Hepatocyte (in vitro differentiated cells): ENCODE results near the gene PTPRD. TPM values are rescaled to one million over a fixed set of nuclear protein-coding genes. Genes with fewer than 3 reads are reported as not detected.

Experiments
- DNase-seq: peaks from one replicate; pipeline ENCODE4 v3.0.0-alpha.2; 2016; ENCODE audit warnings: low spot score
- H2AFZ ChIP-seq: fragments of 200-600 bp; sonication (generic); 2 replicates; pipeline ENCODE4 v1.6.0; 2016; ENCODE audit warnings: antibody characterized with exemption, mild to moderate bottlenecking
- H3K27ac ChIP-seq: fragments of 200-600 bp; sonication (generic); 2 replicates; pipeline ENCODE4 v1.5.1; 2016; ENCODE audit warnings: mild to moderate bottlenecking
- H3K27me3 ChIP-seq: fragments of 200-600 bp; sonication (generic); 2 replicates; pipeline ENCODE4 v1.6.1; 2016
- H3K36me3 ChIP-seq: fragments of 200-600 bp; sonication (generic); replicated peaks from 2 replicates; pipeline ENCODE4 v1.5.1; 2016; ENCODE audit warnings: low read depth; ENCODE audit not compliant: insufficient read depth
- H3K4me1 ChIP-seq: fragments of 200-600 bp; sonication (generic); 2 replicates; pipeline ENCODE4 v1.5.1; 2016; ENCODE audit warnings: mild to moderate bottlenecking, moderate library complexity; ENCODE audit not compliant: insufficient read depth
- H3K4me2 ChIP-seq: fragments of 200-600 bp; sonication (generic); 2 replicates; pipeline ENCODE4 v1.6.0; 2016
- H3K4me3 ChIP-seq: fragments of 200-600 bp; sonication (generic); 2 replicates; pipeline ENCODE4 v1.5.1; 2016; ENCODE audit warnings: mild to moderate bottlenecking
- H3K79me2 ChIP-seq: fragments of 200-600 bp; sonication (generic); 2 replicates; pipeline ENCODE4 v1.6.0; 2017; ENCODE audit warnings: mild to moderate bottlenecking
- H3K9me2 ChIP-seq: fragments of 200-600 bp; sonication (generic); replicated peaks from 2 replicates; pipeline ENCODE4 v1.6.0; 2017; ENCODE audit warnings: mild to moderate bottlenecking; ENCODE audit not compliant: insufficient read depth
- H3K9me3 ChIP-seq: fragments of 200-600 bp; sonication (generic); 2 replicates; pipeline ENCODE4 v1.5.1; 2016; ENCODE audit warnings: low read depth, mild to moderate bottlenecking
- H4K20me1 ChIP-seq: fragments of 200-600 bp; sonication (generic); 2 replicates; pipeline ENCODE4 v1.6.0; 2016; ENCODE audit warnings: mild to moderate bottlenecking; ENCODE audit not compliant: insufficient read depth, poor library complexity, severe bottlenecking
- CTCF ChIP-seq: fragments of 200-600 bp; sonication (generic); IDR thresholded peaks from 2 replicates; pipeline ENCODE4 v1.5.1; 2016; ENCODE audit warnings: antibody characterized with exemption, mild to moderate bottlenecking; ENCODE audit not compliant: poor library complexity
- EZH2 ChIP-seq: fragments of 200-600 bp; sonication (generic); IDR thresholded peaks from 2 replicates; pipeline ENCODE4 v1.6.1; 2016; ENCODE audit warnings: antibody characterized with exemption, mild to moderate bottlenecking, borderline replicate concordance
- EZH2phosphoT487 ChIP-seq: fragments of 200-600 bp; sonication (generic); IDR thresholded peaks from one replicate; pipeline ENCODE4 v1.6.1; 2018; ENCODE audit warnings: antibody characterized with exemption, mild to moderate bottlenecking, low read depth, moderate library complexity; ENCODE audit not compliant: unreplicated experiment, severe bottlenecking
- WGBS: methylation state at CpG from one replicate; pipeline ENCODE4 v1.1.6; 2016; ENCODE audit warnings: low lambda C conversion rate; ENCODE audit errors: missing lambda C conversion rate; 5-methylcytosine and 5-hydroxymethylcytosine counted together
- polyA plus RNA-seq: library from polyadenylated mRNA; unstranded; fragments of >200 nt; fragmentation: Nextera tagmentation; extraction: Ambion mirVana; gene quantifications from 2 replicates; pipeline ENCODE4 v1.2.1, GENCODE V29; 2016
- total RNA-seq: library from RNA; depleted of rRNA; stranded (reverse); fragments of >200 nt; gene quantifications from 2 replicates; pipeline ENCODE4 v1.2.3, GENCODE V29; 2014

The PTPRD gene
- total and polyA plus RNA-seq, 2 experiments from 2014 or later = 6.5 to 77.6 TPM

- Histone ChIP-seq H3K9me2 (no peaks in the 10 kb centered on the region), H3K27me3 (no peaks in the 10 kb centered on the region), H3K27ac (no peak overlapping the region), H2AFZ (no peak overlapping the region), H3K9me3 (peaks cover 6% of the 10 kb centered on the region), H3K4me1 (no peaks in the 10 kb centered on the region), H3K4me3 (no peak overlapping the region), H3K79me2 (no peaks in the 10 kb centered on the region), H3K4me2 (no peak overlapping the region), H4K20me1 (no peaks in the 10 kb centered on the region), H3K36me3 (no peaks in the 10 kb centered on the region)
- no peak for TF ChIP-seq CTCF
- peak; percentile 98 for TF ChIP-seq EZH2phosphoT487
- 54% methylated on average over 3 of the region's 3 CpGs for WGBS
- DNase-seq = no peak
These were observed 1114.7 kb downstream of the PTPRD start for GRCh38 chr9:9498128-9498527.

GRCh38 chr9:9494336-9494735, 1118.5 kb downstream of the PTPRD start:
- no peak overlapping the region for H3K4me3 ChIP-seq
- no peaks in the 10 kb centered on the region for H3K27me3 ChIP-seq
- no peaks in the 10 kb centered on the region for H3K9me2 ChIP-seq
- peaks cover 6% of the 10 kb centered on the region for H3K9me3 ChIP-seq
- no peaks in the 10 kb centered on the region for H3K36me3 ChIP-seq
- H3K27ac ChIP-seq = no peak overlapping the region
- no peak overlapping the region for H3K4me2 ChIP-seq
- no peaks in the 10 kb centered on the region for H3K4me1 ChIP-seq
- TF ChIP-seq EZH2 = no peak
- no peak for TF ChIP-seq CTCF
- TF ChIP-seq EZH2phosphoT487 = no peak
- H3K79me2 ChIP-seq = no peaks in the 10 kb centered on the region
- 78% methylated on average over 3 of the region's 3 CpGs for WGBS
- H4K20me1 ChIP-seq = no peaks in the 10 kb centered on the region
- H2AFZ ChIP-seq = no peak overlapping the region
- no peak for DNase-seq

GRCh38 chr9:9492506-9492905, 1120.3 kb downstream of the PTPRD start:
- TF ChIP-seq EZH2 (no peak), CTCF (no peak), EZH2phosphoT487 (no peak)

GRCh38 chr9:9489183-9489582, 1123.6 kb downstream of the PTPRD start:
- Histone ChIP-seq H3K9me2 (no peaks in the 10 kb centered on the region), H4K20me1 (no peaks in the 10 kb centered on the region), H2AFZ (no peak overlapping the region), H3K27ac (no peak overlapping the region), H3K4me3 (no peak overlapping the region), H3K27me3 (no peaks in the 10 kb centered on the region), H3K4me2 (no peak overlapping the region), H3K4me1 (no peaks in the 10 kb centered on the region), H3K9me3 (no peaks in the 10 kb centered on the region), H3K79me2 (no peaks in the 10 kb centered on the region), H3K36me3 (no peaks in the 10 kb centered on the region)
- no peak for DNase-seq
- TF ChIP-seq CTCF = no peak
- no peak for TF ChIP-seq EZH2phosphoT487
- no peak for TF ChIP-seq EZH2
- 66% methylated on average over 3 of the region's 3 CpGs for WGBS

More at GRCh38 chr9:9492506-9492905, 1120.3 kb downstream of the PTPRD start:
- DNase-seq = no peak
- 88% methylated on average over 3 of the region's 3 CpGs for WGBS
- Histone ChIP-seq H3K4me3 (no peak overlapping the region), H3K36me3 (no peaks in the 10 kb centered on the region), H3K4me2 (no peak overlapping the region), H3K79me2 (no peaks in the 10 kb centered on the region), H4K20me1 (no peaks in the 10 kb centered on the region), H3K9me2 (no peaks in the 10 kb centered on the region), H3K4me1 (no peaks in the 10 kb centered on the region), H3K27ac (no peak overlapping the region), H2AFZ (no peak overlapping the region), H3K27me3 (no peaks in the 10 kb centered on the region), H3K9me3 (peaks cover 6% of the 10 kb centered on the region)
